Tibial nerve (tissue), 3 donors: Measurements from ENCODE around the gene RHCE.
"Not testable (repeated sequence)": the region's sequence is repeated elsewhere in the genome, so short reads cannot be mapped to it uniquely, and the experiment has no call there.

Source experiments
- POLR2A ChIP-seq, 2 donors: fragments of 450-650 bp; IDR thresholded peaks; one replicate each; pipeline ENCODE4 v1.6.1; 2017; ENCODE audit warnings: antibody characterized with exemption in 2 of 2, mild to moderate bottlenecking in 2 of 2, moderate library complexity in 2 of 2
- TF ChIP-seq, protein P1 (sequence below), 5 experiments: fragments of 200-600 bp in 3 of 5; fragments of 450-650 bp in 2 of 5; sonication (generic) in 3 of 5; IDR thresholded peaks; one replicate each; pipeline ENCODE4 v1.5.1; 2016 to 2019; ENCODE audit warnings: antibody characterized with exemption in 5 of 5, mild to moderate bottlenecking in 3 of 5, moderate library complexity in 2 of 5

DNA sequence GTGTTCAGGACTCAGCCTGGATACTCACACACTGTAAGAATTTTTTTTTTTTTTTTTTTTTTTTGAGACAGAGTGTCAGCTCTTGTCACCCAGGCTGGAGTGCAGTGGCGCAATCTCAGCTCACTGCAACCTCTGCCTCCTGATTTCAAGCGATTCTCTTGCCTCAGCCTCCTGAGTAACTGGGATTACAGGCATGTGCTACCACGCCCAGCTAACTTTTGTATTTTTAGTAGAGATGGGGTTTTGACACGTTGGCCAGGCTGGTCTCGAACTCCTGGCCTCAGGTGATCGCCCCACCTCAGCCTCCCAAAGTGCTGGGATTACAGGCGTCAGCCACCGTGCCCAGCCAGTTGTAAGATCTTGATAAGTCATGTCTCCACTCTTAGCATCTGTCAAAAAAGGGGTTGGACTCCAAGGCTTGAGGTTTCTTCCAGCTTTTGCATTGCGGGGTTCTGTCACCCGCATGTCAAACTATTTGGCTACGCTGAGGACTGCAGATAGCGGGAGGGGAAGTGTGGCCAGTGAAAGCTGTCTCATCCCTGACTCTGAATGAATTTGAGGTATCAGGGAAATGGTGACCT, 50.8 kb downstream of the RHCE start:
- TF ChIP-seq, protein P1, sequence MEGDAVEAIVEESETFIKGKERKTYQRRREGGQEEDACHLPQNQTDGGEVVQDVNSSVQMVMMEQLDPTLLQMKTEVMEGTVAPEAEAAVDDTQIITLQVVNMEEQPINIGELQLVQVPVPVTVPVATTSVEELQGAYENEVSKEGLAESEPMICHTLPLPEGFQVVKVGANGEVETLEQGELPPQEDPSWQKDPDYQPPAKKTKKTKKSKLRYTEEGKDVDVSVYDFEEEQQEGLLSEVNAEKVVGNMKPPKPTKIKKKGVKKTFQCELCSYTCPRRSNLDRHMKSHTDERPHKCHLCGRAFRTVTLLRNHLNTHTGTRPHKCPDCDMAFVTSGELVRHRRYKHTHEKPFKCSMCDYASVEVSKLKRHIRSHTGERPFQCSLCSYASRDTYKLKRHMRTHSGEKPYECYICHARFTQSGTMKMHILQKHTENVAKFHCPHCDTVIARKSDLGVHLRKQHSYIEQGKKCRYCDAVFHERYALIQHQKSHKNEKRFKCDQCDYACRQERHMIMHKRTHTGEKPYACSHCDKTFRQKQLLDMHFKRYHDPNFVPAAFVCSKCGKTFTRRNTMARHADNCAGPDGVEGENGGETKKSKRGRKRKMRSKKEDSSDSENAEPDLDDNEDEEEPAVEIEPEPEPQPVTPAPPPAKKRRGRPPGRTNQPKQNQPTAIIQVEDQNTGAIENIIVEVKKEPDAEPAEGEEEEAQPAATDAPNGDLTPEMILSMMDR (IDR thresholded peaks at IDR 0.05): not testable (repeated sequence)
- not testable (repeated sequence) for TF ChIP-seq POLR2A (IDR thresholded peaks at IDR 0.05)
